Measurements from ENCODE around the gene UQCR11. TPM values are rescaled to one million over a fixed set of nuclear protein-coding genes. Genes with fewer than 3 reads are reported as not detected.

The UQCR11 gene
- total and polyA plus RNA-seq, 2 of the 8 experiments (the other 6 are each of a cell fraction or from before 2014, with no cell fraction given), result 162 to 171 TPM

- CTCF ChIA-PET (ENCODE audit: partially characterized antibody), result no interaction called here
- WGBS, 2 experiments (ENCODE audit: extremely low coverage in 1 of 2, insufficient coverage in 1 of 2, insufficient read length in 1 of 2, insufficient replicate concordance in 2 of 2, low coverage in 1 of 2, low lambda C conversion rate in 2 of 2, missing lambda C conversion rate in 1 of 2), result 72 to 100% methylated on average over 2 to 3 of the region's 4 CpGs
- TF ChIP-seq E2F6 (IDR thresholded peaks at IDR 0.05) (no peak), RNF2 (IDR thresholded peaks at IDR 0.05; ENCODE audit: borderline replicate concordance, low read depth, low read length, missing control alignments, poor library complexity, severe bottlenecking) (no peak), CEBPB (IDR thresholded peaks at IDR 0.05; ENCODE audit: low read depth, low read length) (no peak), TAF1 (IDR thresholded peaks at IDR 0.05; ENCODE audit: low read depth, low read length) (no peak), RAD21 (IDR thresholded peaks at IDR 0.05 in 1 of 2, conservative IDR thresholded peaks at IDR 0.05 in 1 of 2; ENCODE audit: low read depth in 2 of 2, low read length in 2 of 2) (no peak), RFX5 (IDR thresholded peaks at IDR 0.05; ENCODE audit: borderline replicate concordance, low read depth, low read length) (no peak), SIN3A (conservative IDR thresholded peaks at IDR 0.05 in 1 of 2, IDR thresholded peaks at IDR 0.05 in 1 of 2; ENCODE audit: low read depth in 1 of 2, low read length in 2 of 2) (no peak), NRF1 (IDR thresholded peaks at IDR 0.05; ENCODE audit: low read depth, low read length) (no peak)
Observed at GRCh38 chr19:1549332-1549945, 55.8 kb downstream of the UQCR11 start.

More at GRCh38 chr19:1549332-1549945, 55.8 kb downstream of the UQCR11 start:
- peak overlapping the region; percentile 65; the same call in 1 of the 2 replicates for H2AK5ac ChIP-seq (ENCODE audit: low read depth, low read length)
- no peak for FAIRE-seq
- no peak overlapping the region for H3K4me2 ChIP-seq (ENCODE audit: insufficient read depth in 1 of 2, low read depth in 2 of 2, low read length in 2 of 2)
- H3K36me3 ChIP-seq (ENCODE audit: control insufficient read depth in 2 of 4, insufficient read depth in 4 of 4, low read length in 3 of 4), result no peaks in the 10 kb centered on the region
- no peak overlapping the region for H2BK120ac ChIP-seq (replicated peaks; ENCODE audit: low read depth, low read length)
- H3K79me1 ChIP-seq (ENCODE audit: low read depth, low read length), result no peaks in the 10 kb centered on the region
- POLR2A ChIA-PET (ENCODE audit: partially characterized antibody), result interaction anchor here (1.7 kb wide), 1 partner anchor 42 kb away, joined by 6 read pairs; no protein-coding TSS in a partner anchor
- H3K56ac ChIP-seq (replicated peaks; ENCODE audit: insufficient read length, low read depth, low read length), result no peak overlapping the region
- no peak for DNase-seq (ENCODE audit: low read depth in 1 of 2, low spot score in 2 of 2)
- no peak overlapping the region for H3K14ac ChIP-seq (ENCODE audit: insufficient read length)
- H3K79me2 ChIP-seq (ENCODE audit: control insufficient read depth in 1 of 2, insufficient read depth in 2 of 2, low read length in 2 of 2), result no peaks in the 10 kb centered on the region
- H3K9ac ChIP-seq (replicated peaks in 1 of 4; ENCODE audit: extremely low read depth in 1 of 4, low read depth in 3 of 4, low read length in 3 of 4), result no peak overlapping the region
- no peak overlapping the region for H2AFZ ChIP-seq (ENCODE audit: low read length)
- H4K8ac ChIP-seq (ENCODE audit: extremely low read depth, insufficient read depth, low read length), result no peak overlapping the region
- no peak overlapping the region for H2BK12ac ChIP-seq (ENCODE audit: low read depth, low read length)
- peaks cover 3 to 6% of the 10 kb centered on the region in 2 experiments for H4K20me1 ChIP-seq (replicated peaks in 1 of 2; ENCODE audit: control insufficient read depth in 1 of 2, insufficient read depth in 2 of 2, low read length in 2 of 2)
- H4K5ac ChIP-seq (ENCODE audit: insufficient read length, low read depth, low read length), result no peak overlapping the region
- H3K4me1 ChIP-seq (replicated peaks in 1 of 4; ENCODE audit: control insufficient read depth in 3 of 4, insufficient read depth in 4 of 4, low read length in 3 of 4), result no peaks in the 10 kb centered on the region
- no peak overlapping the region for H2BK20ac ChIP-seq (ENCODE audit: low read length)
- H3K9me3 ChIP-seq (ENCODE audit: insufficient read depth in 2 of 2, low read depth in 1 of 2, low read length in 1 of 2), result no peaks in the 10 kb centered on the region; a peak in 1 of 4 replicates
- no peak overlapping the region for H4K91ac ChIP-seq (replicated peaks; ENCODE audit: insufficient read length, low read length)
- H3K23ac ChIP-seq (ENCODE audit: insufficient read length), result no peak overlapping the region
- H3K23me2 ChIP-seq (ENCODE audit: low read depth, low read length), result peaks cover 11% of the 10 kb centered on the region; the same call in 1 of the 2 replicates
- no peak overlapping the region for H3K4ac ChIP-seq (replicated peaks; ENCODE audit: insufficient read length, low read depth, low read length)
- no peak overlapping the region for H3K27ac ChIP-seq (ENCODE audit: low read depth, low read length)
- H2BK5ac ChIP-seq (ENCODE audit: low read depth, low read length), result no peak overlapping the region
- peaks cover 0 to 2% (median 0%) of the 10 kb centered on the region in 4 experiments; a peak in 1 of 7 replicates for H3K27me3 ChIP-seq (replicated peaks in 1 of 4; ENCODE audit: control insufficient read depth in 3 of 4, extremely low read depth in 1 of 4, insufficient read depth in 3 of 4, low read length in 3 of 4)
- no peak overlapping the region for H2BK15ac ChIP-seq (ENCODE audit: low read length)
- H3K4me3 ChIP-seq (ENCODE audit: extremely low read depth in 1 of 4, insufficient read depth in 2 of 4, low read depth in 3 of 4, low read length in 4 of 4), result no peak overlapping the region
- no peak overlapping the region for H3K18ac ChIP-seq (ENCODE audit: extremely low read depth, low read length)
